Measurements from ENCODE around the gene GBF1. TPM values are rescaled to one million over a fixed set of nuclear protein-coding genes. Genes with fewer than 3 reads are reported as not detected.
"Not testable (repeated sequence)": the region's sequence is repeated elsewhere in the genome, so short reads cannot be mapped to it uniquely, and the experiment has no call there.

GBF1 gene
- polyA plus RNA-seq, 1 experiment = 31.9 TPM

GRCh38 chr10:102247734-102248133 is 2.4 kb downstream of the GBF1 start:
- Histone ChIP-seq H3K9me3 (ENCODE audit: control insufficient read depth, insufficient read depth, low read length) (no peaks in the 10 kb centered on the region), H3K27ac (ENCODE audit: low read depth, low read length) (no peak overlapping the region), H3K4me3 (ENCODE audit: low read depth, low read length) (peak overlapping the region; percentile 23), H3K27me3 (ENCODE audit: control insufficient read depth, insufficient read depth, low read length) (no peaks in the 10 kb centered on the region)
- ChIA-PET CTCF (interaction anchor here (0.8 to 2.1 kb wide), 5 partner anchors 16 to 146 kb away, joined by 3 to 12 read pairs (median 5); no protein-coding TSS in a partner anchor), POLR2A (interaction anchor here (0.6 kb wide), 1 partner anchor 161 kb away, joined by 4 read pairs; no protein-coding TSS in a partner anchor)
- no peak for DNase-seq (ENCODE audit: low read depth, low spot score)
- no peak for TF ChIP-seq CTCF (IDR thresholded peaks at IDR 0.05; ENCODE audit: low read depth, low read length)

GRCh38 chr10:102252508-102252907 is 7.2 kb downstream of the GBF1 start:
- ChIA-PET CTCF (interaction anchor here (0.6 to 3.4 kb wide), 3 partner anchors 21 to 101 kb away, joined by 3 to 13 read pairs (median 4); no protein-coding TSS in a partner anchor), POLR2A (interaction anchor here (0.7 kb wide), 1 partner anchor 18 kb away, joined by 3 read pairs; no protein-coding TSS in a partner anchor)
- not testable (repeated sequence) for H3K9me3 ChIP-seq (ENCODE audit: control insufficient read depth, insufficient read depth, low read length); DNase-seq (ENCODE audit: low read depth, low spot score); H3K27ac ChIP-seq (ENCODE audit: low read depth, low read length); H3K27me3 ChIP-seq (ENCODE audit: control insufficient read depth, insufficient read depth, low read length); H3K4me3 ChIP-seq (ENCODE audit: low read depth, low read length)

- no peak for DNase-seq (ENCODE audit: low read depth, low spot score)
- ChIA-PET POLR2A (no interaction called here), CTCF (interaction anchor here (1.1 to 3.4 kb wide), 2 partner anchors 23 to 98 kb away, joined by 6 to 13 read pairs; no protein-coding TSS in a partner anchor)
- TF ChIP-seq CTCF (IDR thresholded peaks at IDR 0.05; ENCODE audit: low read depth, low read length) = no peak
- no peak overlapping the region for H3K27ac ChIP-seq (ENCODE audit: low read depth, low read length)
- H3K9me3 ChIP-seq (ENCODE audit: control insufficient read depth, insufficient read depth, low read length) = no peaks in the 10 kb centered on the region
- no peak overlapping the region for H3K4me3 ChIP-seq (ENCODE audit: low read depth, low read length)
- no peaks in the 10 kb centered on the region for H3K27me3 ChIP-seq (ENCODE audit: control insufficient read depth, insufficient read depth, low read length)
Observed at GRCh38 chr10:102254426-102254825, 9.1 kb downstream of the GBF1 start.

- H3K27me3 ChIP-seq (ENCODE audit: control insufficient read depth, insufficient read depth, low read length) = no peaks in the 10 kb centered on the region
- CTCF ChIA-PET = interaction anchor here (3.4 kb wide), 1 partner anchor 24 kb away, joined by 13 read pairs; no protein-coding TSS in a partner anchor
- no peak for TF ChIP-seq CTCF (IDR thresholded peaks at IDR 0.05; ENCODE audit: low read depth, low read length)
- no peaks in the 10 kb centered on the region for H3K9me3 ChIP-seq (ENCODE audit: control insufficient read depth, insufficient read depth, low read length)
- no peak overlapping the region for H3K27ac ChIP-seq (ENCODE audit: low read depth, low read length)
- POLR2A ChIA-PET = no interaction called here
- H3K4me3 ChIP-seq (ENCODE audit: low read depth, low read length) = no peak overlapping the region
- DNase-seq (ENCODE audit: low read depth, low spot score) = no peak
Observed at GRCh38 chr10:102255404-102255803, 10.1 kb downstream of the GBF1 start.

- H3K27ac ChIP-seq (ENCODE audit: low read depth, low read length) = no peak overlapping the region
- DNase-seq (ENCODE audit: low read depth, low spot score) = no peak
- no peaks in the 10 kb centered on the region for H3K27me3 ChIP-seq (ENCODE audit: control insufficient read depth, insufficient read depth, low read length)
- no peaks in the 10 kb centered on the region for H3K9me3 ChIP-seq (ENCODE audit: control insufficient read depth, insufficient read depth, low read length)
- no peak for TF ChIP-seq CTCF (IDR thresholded peaks at IDR 0.05; ENCODE audit: low read depth, low read length)
- CTCF ChIA-PET = interaction anchor here (1.4 to 2.1 kb wide), 3 partner anchors 32 to 91 kb away, joined by 4 to 7 read pairs (median 5); no protein-coding TSS in a partner anchor
- H3K4me3 ChIP-seq (ENCODE audit: low read depth, low read length) = no peak overlapping the region
- POLR2A ChIA-PET = no interaction called here
Observed at GRCh38 chr10:102261196-102261595, 15.9 kb downstream of the GBF1 start.
